Measurements from ENCODE around the gene RTEL1.

DNA sequence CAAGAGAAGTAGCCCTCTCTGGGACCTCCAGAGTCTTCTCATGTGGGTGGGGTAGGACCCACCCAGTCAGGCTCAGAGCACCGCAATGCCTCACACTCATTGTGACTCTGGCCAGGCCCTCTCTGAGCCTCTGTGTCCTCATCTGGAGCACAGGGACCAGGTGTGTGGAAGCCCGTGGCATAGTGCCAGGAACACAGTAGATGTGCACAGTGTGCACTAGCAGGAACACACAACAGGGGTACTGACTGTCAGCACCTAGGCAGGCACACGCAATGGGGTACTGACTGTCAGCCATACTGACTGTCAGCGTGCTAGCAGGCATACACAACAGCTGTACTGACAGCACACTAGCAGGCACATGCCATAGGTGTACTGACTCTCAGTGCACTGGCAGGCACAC lies 2.9 kb upstream of the RTEL1 start:
- TF ChIP-seq POLR2AphosphoS5 (IDR thresholded peaks at IDR 0.05; ENCODE audit: borderline replicate concordance, low read depth, low read length), result no peak
- TF ChIP-seq FOXP2 (optimal IDR thresholded peaks at IDR 0.05; ENCODE audit: control extremely low read depth, extremely low read length, insufficient read depth), result no peak
- TF ChIP-seq EZH2 (IDR thresholded peaks at IDR 0.05), result no peak
